Calu3 (cell line): Measurements from ENCODE around the gene LCN12. TPM values are rescaled to one million over a fixed set of nuclear protein-coding genes. Genes with fewer than 3 reads are reported as not detected.

Source experiments
- BruUV-seq: library from RNA; stranded (reverse); fragments of 400-500 nt; replicated peaks from 2 replicates; lab custom pipeline; 2021; lab: Mats Ljungman, UMichigan
- CTCF ChIA-PET: fragments of 300-600 bp; sonication (Branson Sonifier 250); formaldehyde crosslinking; loops from one replicate; lab custom pipeline; 2022; ENCODE audit warnings: antibody characterized with exemption; lab: Charles Lee
- DNase-seq: peaks from one replicate; pipeline ENCODE4 v3.0.0; 2022
- H3K27ac Mint-ChIP-seq: one replicate; pipeline ENCODE4 v1.8.0; 2022; ENCODE audit warnings: mixed read lengths; ENCODE audit not compliant: unreplicated experiment
- H3K27me3 Mint-ChIP-seq: one replicate; pipeline ENCODE4 v1.8.0; 2022; ENCODE audit warnings: mixed read lengths; ENCODE audit not compliant: unreplicated experiment
- H3K36me3 Mint-ChIP-seq: one replicate; pipeline ENCODE4 v1.8.0; 2022; ENCODE audit warnings: mild to moderate bottlenecking, moderate library complexity, mixed read lengths; ENCODE audit not compliant: insufficient read depth, unreplicated experiment
- H3K4me1 Mint-ChIP-seq: one replicate; pipeline ENCODE4 v1.8.0; 2022; ENCODE audit warnings: mild to moderate bottlenecking, low read depth, mixed read lengths; ENCODE audit not compliant: unreplicated experiment
- H3K4me3 Mint-ChIP-seq: one replicate; pipeline ENCODE4 v1.8.0; 2022; ENCODE audit warnings: mild to moderate bottlenecking, low read depth, moderate library complexity, mixed read lengths; ENCODE audit not compliant: unreplicated experiment
- H3K9me3 Mint-ChIP-seq: one replicate; pipeline ENCODE4 v1.8.0; 2022; ENCODE audit warnings: low read depth, mixed read lengths; ENCODE audit not compliant: unreplicated experiment
- intact Hi-C: fragments of 100-400 bp; cut with micrococcal nuclease; formaldehyde crosslinking; loops from one replicate; pipeline ENCODE4 v1.10.0; 2022; ENCODE audit not compliant: unreplicated experiment
- total RNA-seq: library from RNA; stranded (reverse); gene quantifications from 2 replicates; pipeline ENCODE4 v1.2.3, GENCODE V29; 2022
- TF ChIP-seq, protein P1 (sequence below): fragments of 200-600 bp; IDR thresholded peaks from one replicate; pipeline ENCODE4 v1.8.0; 2022; ENCODE audit warnings: antibody characterized with exemption; ENCODE audit not compliant: unreplicated experiment

The LCN12 gene
- total RNA-seq, 1 experiment from 2014 or later = 3.8 TPM

DNA sequence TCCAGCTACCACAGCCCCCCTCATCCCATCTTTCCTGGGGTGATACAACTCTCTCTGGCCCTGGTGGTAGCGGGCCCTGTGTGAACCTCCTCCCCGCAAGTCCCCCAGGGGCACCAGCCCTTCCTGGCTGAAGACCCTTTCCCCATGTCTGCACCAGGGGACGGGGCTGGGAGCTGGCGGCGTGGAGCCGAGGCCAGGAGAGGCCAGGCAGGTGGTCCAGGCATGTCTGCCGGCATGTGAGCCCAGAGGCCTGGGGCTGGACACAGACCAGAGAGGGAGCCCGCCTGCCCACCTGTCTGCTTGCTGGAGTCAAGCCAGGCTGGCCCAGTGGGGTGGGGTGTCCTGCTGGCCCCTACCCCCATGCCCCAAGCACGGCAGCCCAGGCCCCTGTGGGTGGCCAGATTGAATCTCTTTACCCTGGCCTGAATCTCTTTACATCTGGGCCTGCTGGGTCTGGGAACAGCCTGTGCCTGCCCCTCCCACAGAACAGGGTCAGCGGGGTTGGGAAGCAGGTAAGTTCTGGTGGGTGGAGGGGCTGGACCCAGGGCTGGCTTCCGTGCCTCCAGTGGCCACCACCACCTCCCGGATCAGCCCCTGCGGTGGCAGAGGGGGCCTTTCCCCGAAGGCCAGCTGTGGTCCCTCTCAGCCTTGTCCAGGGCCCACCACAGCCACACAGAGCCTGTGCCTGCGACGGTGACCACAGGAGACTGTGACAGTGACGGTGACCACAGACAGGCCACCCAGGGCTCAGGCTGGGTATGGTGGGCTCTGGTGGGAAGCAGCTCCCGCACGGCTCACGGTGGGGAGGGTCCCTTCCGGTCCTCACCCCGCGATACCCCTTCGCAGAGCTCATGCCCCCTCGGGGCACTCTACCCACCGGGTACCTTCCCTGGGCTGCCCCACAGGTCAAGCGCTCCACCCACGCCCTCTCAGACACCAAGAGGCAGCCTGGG is 7.1 kb downstream of the LCN12 start:
- CTCF ChIA-PET = no interaction called here
- H3K4me1 Mint-ChIP-seq = no peaks in the 10 kb centered on the region
- no peak overlapping the region for H3K27ac Mint-ChIP-seq
- TF ChIP-seq, protein P1, sequence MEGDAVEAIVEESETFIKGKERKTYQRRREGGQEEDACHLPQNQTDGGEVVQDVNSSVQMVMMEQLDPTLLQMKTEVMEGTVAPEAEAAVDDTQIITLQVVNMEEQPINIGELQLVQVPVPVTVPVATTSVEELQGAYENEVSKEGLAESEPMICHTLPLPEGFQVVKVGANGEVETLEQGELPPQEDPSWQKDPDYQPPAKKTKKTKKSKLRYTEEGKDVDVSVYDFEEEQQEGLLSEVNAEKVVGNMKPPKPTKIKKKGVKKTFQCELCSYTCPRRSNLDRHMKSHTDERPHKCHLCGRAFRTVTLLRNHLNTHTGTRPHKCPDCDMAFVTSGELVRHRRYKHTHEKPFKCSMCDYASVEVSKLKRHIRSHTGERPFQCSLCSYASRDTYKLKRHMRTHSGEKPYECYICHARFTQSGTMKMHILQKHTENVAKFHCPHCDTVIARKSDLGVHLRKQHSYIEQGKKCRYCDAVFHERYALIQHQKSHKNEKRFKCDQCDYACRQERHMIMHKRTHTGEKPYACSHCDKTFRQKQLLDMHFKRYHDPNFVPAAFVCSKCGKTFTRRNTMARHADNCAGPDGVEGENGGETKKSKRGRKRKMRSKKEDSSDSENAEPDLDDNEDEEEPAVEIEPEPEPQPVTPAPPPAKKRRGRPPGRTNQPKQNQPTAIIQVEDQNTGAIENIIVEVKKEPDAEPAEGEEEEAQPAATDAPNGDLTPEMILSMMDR = no peak
- no peaks in the 10 kb centered on the region for H3K27me3 Mint-ChIP-seq
- DNase-seq = no peak
- H3K36me3 Mint-ChIP-seq = peaks cover 3% of the 10 kb centered on the region
- intact Hi-C loops = no loop called here
- no TSS peak for BruUV-seq
- H3K9me3 Mint-ChIP-seq = no peaks in the 10 kb centered on the region
- no peak overlapping the region for H3K4me3 Mint-ChIP-seq

DNA sequence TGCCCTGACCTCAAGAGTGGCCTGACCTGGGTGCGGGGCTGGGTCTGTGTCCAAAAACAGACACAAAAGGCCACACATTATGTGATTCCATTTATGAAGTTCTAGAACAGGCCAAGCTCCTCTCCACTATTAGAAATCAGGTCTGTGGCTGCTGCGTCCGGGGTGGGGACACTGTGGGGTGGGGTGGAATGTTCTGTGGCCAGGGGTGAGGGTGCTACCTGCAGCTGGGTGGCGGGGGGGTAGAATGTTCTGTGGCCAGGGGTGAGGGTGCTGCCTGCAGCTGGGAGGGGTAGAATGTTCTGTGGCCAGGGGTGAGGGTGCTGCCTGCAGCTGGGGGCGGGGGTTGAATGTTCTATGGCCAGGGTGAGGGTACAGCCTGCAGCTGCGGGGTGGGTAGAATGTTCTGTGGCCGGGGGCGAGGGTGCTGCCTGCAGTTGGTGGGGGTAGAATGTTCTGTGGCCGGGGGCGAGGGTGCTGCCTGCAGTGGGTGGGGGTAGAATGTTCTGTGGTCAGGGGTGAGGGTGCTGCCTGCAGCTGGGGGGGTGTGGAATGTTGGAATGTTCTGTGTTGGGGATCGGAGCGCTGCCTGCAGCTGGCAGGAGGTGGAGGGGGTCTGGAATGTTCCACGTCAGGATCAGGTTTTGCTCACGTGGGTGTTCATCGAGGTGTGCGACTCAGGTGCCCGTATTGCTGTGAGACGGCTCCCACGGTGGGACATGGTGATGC is 8.3 kb downstream of the LCN12 start:
- no peaks in the 10 kb centered on the region for H3K4me1 Mint-ChIP-seq
- BruUV-seq = no TSS peak
- CTCF ChIA-PET = no interaction called here
- intact Hi-C loops = no loop called here
- no peaks in the 10 kb centered on the region for H3K9me3 Mint-ChIP-seq
- no peak for DNase-seq
- H3K27me3 Mint-ChIP-seq = no peaks in the 10 kb centered on the region
- H3K4me3 Mint-ChIP-seq = no peak overlapping the region
- TF ChIP-seq, protein P1 = no peak
- H3K36me3 Mint-ChIP-seq = peaks cover 3% of the 10 kb centered on the region
- H3K27ac Mint-ChIP-seq = no peak overlapping the region

DNA sequence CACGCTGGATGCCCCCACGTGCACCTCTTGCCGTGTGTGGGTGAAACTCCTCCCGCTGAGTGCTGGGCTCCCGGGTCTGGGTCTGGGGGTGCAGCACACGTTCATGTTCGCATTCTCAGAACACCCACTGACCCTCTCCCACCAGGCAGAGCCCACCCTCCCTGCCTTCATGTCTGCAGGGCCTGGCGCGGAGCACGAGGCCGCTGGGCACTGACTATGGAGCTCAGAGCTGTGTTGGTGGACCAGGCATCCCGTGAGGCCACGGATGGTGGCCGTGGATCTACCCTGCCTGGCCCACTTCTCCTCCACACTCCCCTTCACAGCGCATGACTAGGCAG is 8.8 kb downstream of the LCN12 start:
- DNase-seq = no peak
- Mint-ChIP-seq H3K4me1 (no peaks in the 10 kb centered on the region), H3K27me3 (no peaks in the 10 kb centered on the region), H3K4me3 (no peak overlapping the region), H3K36me3 (peaks cover 7% of the 10 kb centered on the region), H3K27ac (no peak overlapping the region), H3K9me3 (no peaks in the 10 kb centered on the region)
- no TSS peak for BruUV-seq
- CTCF ChIA-PET = no interaction called here
- TF ChIP-seq, protein P1 = no peak
- intact Hi-C loops = no loop called here

GRCh38 chr9:136961279-136962065 is 9.4 kb downstream of the LCN12 start:
- Mint-ChIP-seq H3K9me3 (no peaks in the 10 kb centered on the region), H3K27ac (no peak overlapping the region), H3K27me3 (no peaks in the 10 kb centered on the region), H3K4me1 (no peaks in the 10 kb centered on the region), H3K36me3 (peaks cover 11% of the 10 kb centered on the region), H3K4me3 (no peak overlapping the region)
- CTCF ChIA-PET = no interaction called here
- TF ChIP-seq, protein P1 = no peak
- DNase-seq = no peak
- intact Hi-C loops = no loop called here
- BruUV-seq = no TSS peak
